Activated T-helper 1 cell treated with Interleukin-2 at 50 U/mL for 16 hours (primary cell): ENCODE data around the gene DDX42.
"Not testable (repeated sequence)": the region's sequence is repeated elsewhere in the genome, so short reads cannot be mapped to it uniquely, and the experiment has no call there.

Source experiments
- DNase-seq: peaks from one replicate; pipeline ENCODE4 v3.0.0-alpha.2; 2020; ENCODE audit warnings: low read depth

The DDX42 gene

GRCh38 chr17:63775420-63775819 lies 1.4 kb downstream of the DDX42 start:
- DNase-seq: no peak

- DNase-seq: no peak
These were observed 6.5 kb downstream of the DDX42 start for GRCh38 chr17:63780507-63780906.

DNA sequence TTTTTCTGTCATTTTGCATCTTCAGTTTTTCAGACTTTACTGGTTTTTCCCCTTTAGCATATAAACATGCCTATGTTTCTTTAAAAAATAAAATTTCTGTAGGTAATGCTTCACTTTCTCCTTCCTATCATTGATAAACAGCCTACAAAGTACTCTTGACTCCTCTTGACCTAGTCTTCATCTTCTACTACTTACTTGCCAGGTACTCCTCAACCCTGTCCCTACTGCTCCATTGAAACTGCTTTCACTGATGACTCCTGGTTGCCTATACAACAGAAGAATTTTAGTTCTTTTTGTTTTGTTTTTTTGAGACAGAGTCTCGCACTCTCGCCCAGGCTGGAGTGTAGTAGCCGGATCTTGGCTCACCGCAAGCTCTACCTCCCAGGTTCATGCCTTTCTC lies 7.0 kb downstream of the DDX42 start:
- no peak for DNase-seq

GRCh38 chr17:63783522-63783921 lies 9.6 kb downstream of the DDX42 start:
- no peak for DNase-seq

DNA sequence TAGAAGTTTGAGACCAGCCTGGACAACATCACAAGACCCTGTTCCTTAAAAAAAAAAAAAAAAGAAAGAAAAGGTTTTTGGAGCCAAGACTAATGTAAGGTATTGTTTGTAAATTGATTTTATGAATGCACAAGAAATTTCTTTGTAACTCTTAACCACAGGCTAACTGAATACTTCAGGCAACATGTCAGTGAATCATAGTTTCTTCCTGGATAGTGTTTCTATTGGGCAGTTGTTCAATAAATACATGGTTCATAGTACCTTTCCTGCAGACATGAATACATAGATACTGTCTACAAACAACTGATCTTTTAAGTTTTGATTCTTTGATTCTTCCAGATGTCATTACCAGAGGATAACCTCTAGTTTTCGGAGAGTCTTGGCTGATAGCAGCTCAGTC lies 11.6 kb downstream of the DDX42 start:
- no peak for DNase-seq

GRCh38 chr17:63786117-63786516 lies 12.1 kb downstream of the DDX42 start:
- DNase-seq: no peak

DNA sequence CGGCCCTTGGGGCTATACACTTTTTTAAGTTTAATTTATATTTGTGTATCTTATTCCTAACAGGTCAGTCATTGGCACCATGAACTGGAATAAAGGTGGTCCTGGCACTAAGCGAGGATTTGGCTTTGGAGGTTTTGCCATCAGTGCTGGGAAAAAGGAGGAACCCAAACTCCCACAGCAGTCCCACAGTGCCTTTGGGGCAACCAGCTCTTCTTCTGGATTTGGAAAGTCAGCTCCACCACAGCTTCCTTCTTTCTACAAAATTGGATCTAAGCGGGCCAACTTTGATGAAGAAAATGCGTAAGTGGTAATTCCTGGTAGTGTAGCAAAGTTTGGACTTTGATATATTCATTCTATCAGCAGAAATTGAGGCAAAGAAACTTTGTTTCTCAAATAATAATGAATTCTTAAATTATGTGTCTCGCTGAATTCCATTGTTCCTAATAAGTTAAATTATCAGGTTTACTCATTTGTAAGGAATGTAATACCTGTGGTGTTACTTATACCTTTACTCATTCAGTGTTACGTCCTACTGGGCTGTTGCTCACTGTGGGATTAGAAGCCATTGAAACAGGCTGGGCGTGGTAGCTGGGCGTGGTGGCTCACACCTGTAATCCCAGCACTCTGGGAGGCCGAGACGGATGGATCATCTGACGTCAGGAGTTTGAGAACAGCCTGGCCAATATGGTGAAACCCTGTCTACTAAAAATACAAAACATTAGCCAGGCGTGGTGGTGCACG lies 13.2 kb downstream of the DDX42 start:
- no peak for DNase-seq

GRCh38 chr17:63790057-63790456 lies 16.1 kb downstream of the DDX42 start:
- DNase-seq: no peak

GRCh38 chr17:63792055-63792729 lies 18.2 kb downstream of the DDX42 start:
- DNase-seq: no peak

DNA sequence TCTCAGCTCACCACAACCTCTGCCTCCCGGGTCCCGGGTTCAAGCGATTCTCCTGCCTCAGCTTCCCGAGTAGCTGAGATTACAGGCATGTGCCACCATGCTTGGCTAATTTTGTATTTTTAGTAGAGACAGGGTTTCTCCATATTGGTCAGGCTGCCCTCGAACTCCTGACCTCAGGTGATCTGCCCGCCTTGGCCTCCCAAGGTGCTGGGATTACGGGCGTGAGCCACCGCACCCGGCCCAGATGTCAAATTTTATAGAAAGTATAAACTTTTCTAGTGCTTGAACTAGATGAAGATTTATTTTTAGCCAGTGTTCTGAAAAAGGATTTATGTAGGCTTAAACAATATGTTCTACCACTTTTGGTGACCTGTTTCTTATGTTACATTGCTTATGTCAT lies 22.4 kb downstream of the DDX42 start:
- DNase-seq: not testable (repeated sequence)

- no peak for DNase-seq
These were observed 24.7 kb downstream of the DDX42 start for GRCh38 chr17:63798572-63799106.

GRCh38 chr17:63800783-63801182 lies 26.8 kb downstream of the DDX42 start:
- DNase-seq: no peak

DNA sequence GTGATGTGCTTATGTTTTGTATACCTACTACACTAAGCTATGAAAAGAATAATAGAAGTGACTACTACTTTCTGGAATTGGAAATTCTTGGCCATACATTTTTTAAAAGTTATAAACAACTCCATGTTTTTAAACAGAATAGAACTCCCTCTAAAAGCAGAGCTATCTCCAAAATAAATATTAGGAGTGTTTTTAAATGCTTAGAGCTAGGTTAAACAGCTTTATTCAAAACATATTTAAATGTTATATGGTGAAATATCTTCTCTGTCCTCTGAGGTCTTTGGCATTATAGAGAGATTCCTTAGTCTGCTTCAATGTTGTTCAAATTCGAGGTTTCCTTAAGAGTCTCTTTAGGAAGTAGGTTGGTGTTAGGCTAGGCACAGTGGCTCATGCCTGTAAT lies 30.4 kb downstream of the DDX42 start:
- no peak for DNase-seq

DNA sequence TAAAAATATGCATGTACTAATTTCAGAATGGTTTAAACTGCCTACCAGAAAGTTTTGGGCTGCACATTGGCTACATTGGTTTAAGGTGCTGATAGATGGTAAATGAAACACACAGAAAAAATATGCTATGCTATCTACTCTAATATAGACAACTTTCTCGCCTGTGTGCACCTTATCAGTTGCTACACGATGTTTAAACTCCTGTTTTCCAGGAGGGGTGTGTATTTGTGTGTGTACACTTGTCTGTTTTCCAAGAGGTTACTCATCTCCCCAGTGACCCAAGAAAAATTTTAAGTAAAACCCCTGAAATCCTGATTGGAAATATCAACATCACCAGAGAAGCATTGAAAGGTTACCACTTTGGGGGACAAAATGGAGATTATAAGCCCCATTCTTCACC lies 31.6 kb downstream of the DDX42 start:
- no peak for DNase-seq

DNA sequence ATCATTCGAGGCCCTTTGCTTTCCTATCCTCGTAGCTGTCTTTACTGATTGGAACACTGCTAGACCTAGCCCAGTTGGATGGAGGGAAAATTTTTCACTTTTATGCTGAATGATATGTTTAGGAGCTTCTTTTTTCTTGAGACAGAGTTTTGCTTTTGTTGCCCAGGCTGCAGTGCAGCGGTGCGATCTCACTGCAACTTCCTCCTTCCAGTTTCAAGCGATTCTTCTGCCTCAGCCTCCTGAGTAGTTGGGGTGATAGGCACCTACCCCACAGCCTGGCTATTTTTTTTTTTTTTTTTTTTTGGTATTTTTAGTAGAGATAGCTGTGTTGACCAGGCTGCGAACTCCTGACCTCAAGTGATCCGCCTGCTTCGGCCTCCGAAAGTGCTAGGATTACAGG lies 36.0 kb downstream of the DDX42 start:
- no peak for DNase-seq

DNA sequence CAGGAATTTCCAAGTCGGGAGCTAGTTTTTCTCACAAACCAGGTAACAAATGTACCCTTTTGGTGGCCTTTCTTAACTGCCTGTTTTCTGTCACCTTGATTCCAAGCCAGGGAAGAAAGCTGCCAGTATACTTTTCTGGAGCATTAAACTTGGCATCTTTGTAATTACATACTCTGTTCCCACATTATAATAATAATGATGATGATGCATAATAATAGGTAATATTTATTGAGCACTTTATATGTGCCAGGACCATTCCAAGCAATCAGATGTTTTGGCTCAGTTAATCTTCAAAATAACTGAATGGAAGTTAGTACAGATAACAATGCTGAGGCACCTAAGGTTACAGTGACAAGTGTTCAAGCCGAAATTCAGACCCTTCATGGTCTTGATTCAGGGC lies 42.2 kb downstream of the DDX42 start:
- no peak for DNase-seq

DNA sequence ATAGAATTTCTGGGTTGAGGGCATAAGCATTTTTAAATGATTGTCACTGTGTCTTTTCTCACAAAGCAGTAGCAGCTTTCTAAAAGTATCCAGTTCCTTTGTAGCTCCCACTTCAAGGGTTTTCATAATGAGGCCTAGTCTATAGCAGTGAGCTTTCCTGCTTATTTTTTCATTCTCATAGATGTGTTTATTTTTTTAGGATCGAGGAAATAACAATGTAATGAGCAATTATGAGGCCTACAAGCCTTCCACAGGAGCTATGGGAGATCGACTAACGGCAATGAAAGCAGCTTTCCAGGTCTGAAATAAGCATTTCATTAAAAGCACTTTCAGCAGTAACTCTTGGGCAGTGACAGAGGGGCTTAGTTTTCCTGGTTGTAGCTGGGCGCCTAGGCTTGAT lies 42.7 kb downstream of the DDX42 start:
- no peak for DNase-seq

DNA sequence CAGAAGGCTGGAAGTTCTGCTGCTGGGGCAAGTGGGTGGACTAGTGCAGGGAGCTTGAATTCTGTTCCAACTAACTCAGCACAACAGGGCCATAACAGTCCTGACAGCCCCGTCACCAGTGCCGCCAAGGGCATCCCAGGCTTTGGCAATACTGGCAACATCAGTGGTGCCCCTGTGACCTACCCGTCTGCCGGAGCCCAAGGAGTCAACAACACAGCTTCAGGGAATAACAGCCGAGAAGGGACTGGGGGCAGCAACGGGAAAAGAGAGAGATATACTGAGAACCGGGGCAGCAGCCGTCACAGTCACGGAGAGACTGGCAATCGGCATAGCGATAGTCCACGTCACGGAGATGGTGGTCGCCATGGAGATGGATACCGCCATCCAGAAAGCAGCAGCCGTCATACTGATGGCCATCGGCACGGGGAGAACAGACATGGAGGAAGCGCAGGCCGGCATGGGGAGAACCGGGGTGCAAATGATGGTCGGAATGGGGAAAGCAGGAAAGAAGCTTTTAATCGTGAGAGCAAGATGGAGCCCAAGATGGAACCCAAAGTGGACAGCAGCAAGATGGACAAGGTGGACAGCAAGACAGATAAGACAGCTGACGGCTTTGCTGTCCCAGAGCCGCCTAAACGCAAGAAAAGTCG lies 43.9 kb downstream of the DDX42 start:
- DNase-seq: no peak

DNA sequence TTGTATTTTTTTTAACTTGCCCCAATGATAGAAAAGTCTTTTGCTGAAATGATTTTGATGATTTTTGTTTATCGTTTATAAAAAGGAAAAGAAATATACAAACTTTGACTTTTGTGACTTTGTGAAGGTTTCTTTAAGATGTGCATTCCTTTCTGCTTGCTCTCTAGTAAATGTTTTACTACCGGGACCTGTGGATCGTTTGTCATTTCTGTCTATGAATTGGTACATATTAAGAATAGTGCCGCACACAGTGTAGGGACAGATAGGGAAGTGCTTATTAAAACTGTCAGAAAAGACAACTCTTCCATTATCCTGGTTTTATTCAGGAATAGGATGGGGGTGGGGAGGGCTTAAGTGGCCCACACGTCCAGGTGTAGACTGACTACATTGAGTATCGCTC lies 45.2 kb downstream of the DDX42 start:
- DNase-seq: no peak

DNA sequence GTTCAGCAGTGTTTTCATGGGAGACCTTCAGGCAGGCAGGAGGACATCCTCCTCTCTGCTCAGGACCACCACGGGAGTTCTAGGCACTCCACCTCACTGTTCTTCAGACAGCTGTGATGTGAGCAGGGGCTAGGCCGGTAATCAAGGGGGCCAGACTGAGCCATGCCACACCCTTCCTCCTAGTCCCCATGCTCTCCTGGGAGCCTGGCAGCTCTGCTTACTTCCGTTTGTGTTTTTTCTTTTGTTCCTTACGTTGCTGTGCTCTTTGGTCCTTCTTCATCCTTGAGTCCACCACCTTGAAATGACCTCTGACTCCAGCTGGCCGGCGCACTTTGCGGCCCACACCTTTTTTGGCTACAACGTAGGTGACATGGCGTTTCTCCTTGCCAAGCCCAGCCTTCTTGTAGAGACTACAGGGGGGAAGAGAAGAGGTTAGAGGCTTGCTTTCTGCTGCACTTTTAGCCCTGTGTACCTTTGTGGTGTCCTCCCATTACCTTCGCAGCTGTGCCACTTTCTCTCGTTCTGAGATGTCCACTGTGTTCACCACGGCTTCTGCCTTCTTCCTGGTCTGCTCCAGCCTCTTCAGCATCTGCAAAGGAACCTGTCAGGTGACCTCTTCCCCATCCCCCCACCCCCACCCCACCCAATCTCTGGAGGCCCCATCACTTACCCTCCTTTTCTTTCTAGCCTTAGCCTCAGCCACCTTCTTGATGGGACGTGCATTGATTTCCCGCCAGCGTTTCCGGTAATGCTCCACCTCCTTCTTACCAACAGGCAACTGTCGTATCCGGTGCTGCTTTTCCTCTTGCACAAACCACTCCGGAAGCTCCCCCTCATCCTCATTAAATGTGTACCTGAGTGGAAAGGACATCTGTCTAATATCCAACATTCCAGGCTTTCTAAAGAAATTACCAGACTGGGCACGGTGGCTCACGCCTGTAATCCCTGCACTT lies 45.9 kb downstream of the DDX42 start:
- no peak for DNase-seq

- no peak for DNase-seq
These were observed 47.1 kb downstream of the DDX42 start for GRCh38 chr17:63820963-63821561.

DNA sequence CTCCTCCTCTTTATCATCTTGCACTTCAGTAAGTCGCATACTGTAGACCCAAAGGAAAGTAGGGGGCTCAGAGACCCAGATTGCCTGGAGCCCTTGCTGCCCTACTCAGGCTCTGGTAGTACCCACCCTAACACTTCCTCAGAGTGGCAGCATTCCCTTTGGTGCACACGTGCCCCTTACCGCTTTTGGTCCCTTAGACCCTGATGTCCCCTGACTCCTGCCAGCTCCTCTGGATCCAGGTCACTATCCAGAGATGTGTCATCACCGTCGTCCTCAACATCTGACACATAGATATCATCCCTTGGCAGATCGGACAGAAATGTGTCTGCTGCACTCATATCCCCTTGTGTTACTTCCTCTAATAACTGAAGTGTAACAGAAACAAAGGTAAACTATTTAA lies 47.8 kb downstream of the DDX42 start:
- DNase-seq: no peak
